ENCODE results near the gene MAGI2. TPM values are rescaled to one million over a fixed set of nuclear protein-coding genes. Genes with fewer than 3 reads are reported as not detected.

MAGI2 gene
- total RNA-seq, 3 donors from 2014 or later = 9.8 to 22.7 (median 20.2) TPM

DNA sequence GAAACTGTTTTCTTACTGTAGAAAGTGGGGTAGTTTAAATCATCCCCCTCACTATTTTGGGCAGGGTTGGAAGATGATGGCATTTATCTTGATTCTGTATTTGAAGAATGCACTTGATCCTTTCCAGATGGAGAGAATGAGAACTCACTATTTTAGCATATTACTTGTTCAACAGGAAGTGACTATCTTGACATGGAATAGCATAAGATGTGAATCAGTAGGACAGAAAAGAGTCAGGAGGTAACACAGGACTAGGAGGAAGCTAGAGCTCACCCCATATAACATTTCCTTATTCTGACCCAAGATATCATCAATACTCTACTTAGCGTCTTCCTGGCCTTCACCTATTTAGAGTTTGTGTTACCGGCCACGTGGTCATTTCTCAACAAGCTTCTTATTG, 1254.7 kb downstream of the MAGI2 start:
- Histone ChIP-seq H3K4me3 (no peak overlapping the region), H3K4me1 (no peaks in the 10 kb centered on the region), H3K27me3 (no peaks in the 10 kb centered on the region), H3K27ac (no peak overlapping the region), H3K9me3 (no peaks in the 10 kb centered on the region), H3K36me3 (no peaks in the 10 kb centered on the region)
- no peak for DNase-seq (ENCODE audit: low spot score in 2 of 2)
- intact Hi-C loops (cut with DNase I; ENCODE audit: low total_unique reads) = no loop called here
- TF ChIP-seq POLR2AphosphoS5 (IDR thresholded peaks at IDR 0.05) = no peak
- no peak for TF ChIP-seq POLR2A (IDR thresholded peaks at IDR 0.05)
- TF ChIP-seq, protein P1, sequence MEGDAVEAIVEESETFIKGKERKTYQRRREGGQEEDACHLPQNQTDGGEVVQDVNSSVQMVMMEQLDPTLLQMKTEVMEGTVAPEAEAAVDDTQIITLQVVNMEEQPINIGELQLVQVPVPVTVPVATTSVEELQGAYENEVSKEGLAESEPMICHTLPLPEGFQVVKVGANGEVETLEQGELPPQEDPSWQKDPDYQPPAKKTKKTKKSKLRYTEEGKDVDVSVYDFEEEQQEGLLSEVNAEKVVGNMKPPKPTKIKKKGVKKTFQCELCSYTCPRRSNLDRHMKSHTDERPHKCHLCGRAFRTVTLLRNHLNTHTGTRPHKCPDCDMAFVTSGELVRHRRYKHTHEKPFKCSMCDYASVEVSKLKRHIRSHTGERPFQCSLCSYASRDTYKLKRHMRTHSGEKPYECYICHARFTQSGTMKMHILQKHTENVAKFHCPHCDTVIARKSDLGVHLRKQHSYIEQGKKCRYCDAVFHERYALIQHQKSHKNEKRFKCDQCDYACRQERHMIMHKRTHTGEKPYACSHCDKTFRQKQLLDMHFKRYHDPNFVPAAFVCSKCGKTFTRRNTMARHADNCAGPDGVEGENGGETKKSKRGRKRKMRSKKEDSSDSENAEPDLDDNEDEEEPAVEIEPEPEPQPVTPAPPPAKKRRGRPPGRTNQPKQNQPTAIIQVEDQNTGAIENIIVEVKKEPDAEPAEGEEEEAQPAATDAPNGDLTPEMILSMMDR (IDR thresholded peaks at IDR 0.05) = no peak

DNA sequence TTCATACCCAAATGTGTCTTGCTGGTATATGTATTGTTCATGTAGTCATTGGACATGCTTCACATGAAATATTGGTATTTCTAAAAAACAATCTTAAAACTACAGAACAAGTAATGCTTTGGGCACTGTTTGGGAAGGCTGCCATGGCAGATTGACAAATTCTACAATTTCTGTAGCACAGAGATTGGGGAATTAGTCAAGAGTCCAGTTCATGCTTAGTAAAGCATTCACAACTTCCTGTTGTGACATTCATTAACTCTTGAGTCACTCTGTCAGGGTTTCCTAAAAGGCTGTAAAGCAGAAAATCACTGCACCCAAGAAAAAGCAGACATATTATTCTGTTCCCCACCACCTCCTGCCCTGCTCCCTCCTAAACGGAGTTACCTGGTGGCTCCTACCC, 1256.0 kb downstream of the MAGI2 start:
- intact Hi-C loops (cut with DNase I; ENCODE audit: low total_unique reads) = no loop called here
- H3K36me3 ChIP-seq = no peaks in the 10 kb centered on the region
- H3K27me3 ChIP-seq = no peaks in the 10 kb centered on the region
- no peaks in the 10 kb centered on the region for H3K9me3 ChIP-seq
- DNase-seq (ENCODE audit: low spot score in 2 of 2) = no peak
- H3K4me1 ChIP-seq = no peaks in the 10 kb centered on the region
- H3K4me3 ChIP-seq = no peak overlapping the region
- H3K27ac ChIP-seq = no peak overlapping the region
- no peak for TF ChIP-seq POLR2AphosphoS5 (IDR thresholded peaks at IDR 0.05)
- TF ChIP-seq, protein P1 (IDR thresholded peaks at IDR 0.05) = no peak
- no peak for TF ChIP-seq POLR2A (IDR thresholded peaks at IDR 0.05)

DNA sequence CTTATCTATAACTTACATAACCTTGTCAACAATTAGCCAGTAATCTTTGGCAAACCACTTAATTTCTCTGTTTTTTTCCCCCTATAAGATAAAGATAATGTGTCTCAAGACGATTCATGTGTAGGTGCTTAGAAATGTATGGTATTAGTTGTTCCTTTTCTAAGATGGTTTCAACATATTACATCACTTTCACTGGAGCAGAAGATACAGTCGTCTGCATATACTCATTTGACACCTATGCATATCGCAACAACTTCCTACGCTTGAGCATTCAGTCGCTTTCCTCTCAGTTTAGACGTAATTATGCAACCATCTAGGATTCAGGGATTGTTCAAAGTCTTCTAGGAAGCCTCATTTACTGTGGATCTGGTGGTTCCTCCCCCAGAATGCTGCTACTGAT, 1258.2 kb downstream of the MAGI2 start:
- no peak overlapping the region for H3K27ac ChIP-seq
- H3K27me3 ChIP-seq = no peaks in the 10 kb centered on the region
- no peaks in the 10 kb centered on the region for H3K36me3 ChIP-seq
- H3K9me3 ChIP-seq = no peaks in the 10 kb centered on the region
- no peaks in the 10 kb centered on the region for H3K4me1 ChIP-seq
- intact Hi-C loops (cut with DNase I; ENCODE audit: low total_unique reads) = no loop called here
- no peak overlapping the region for H3K4me3 ChIP-seq
- TF ChIP-seq POLR2A (IDR thresholded peaks at IDR 0.05) (no peak), POLR2AphosphoS5 (IDR thresholded peaks at IDR 0.05) (no peak)
- TF ChIP-seq, protein P1 (IDR thresholded peaks at IDR 0.05) = no peak
- no peak for DNase-seq (ENCODE audit: low spot score in 2 of 2)

DNA sequence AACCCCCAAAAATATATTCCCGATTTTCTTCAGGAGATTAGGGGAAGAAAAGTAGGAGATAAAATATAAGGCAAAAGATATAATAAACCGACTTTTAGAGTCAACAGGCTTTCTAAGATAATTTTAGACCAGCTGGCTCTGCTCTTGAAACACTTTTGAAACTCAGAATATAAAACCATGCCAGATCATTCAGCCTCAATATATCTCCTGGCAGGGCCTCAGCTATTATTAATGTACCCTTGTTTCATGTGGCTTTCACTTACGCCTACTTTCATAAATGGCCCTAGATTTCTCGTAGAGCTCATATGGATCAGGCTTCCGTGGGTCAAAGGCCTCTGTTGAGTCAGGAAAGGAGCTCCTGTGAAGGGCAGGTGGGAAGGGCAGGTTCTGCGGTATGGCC, 1258.9 kb downstream of the MAGI2 start:
- TF ChIP-seq POLR2A (IDR thresholded peaks at IDR 0.05) = no peak
- no peak for TF ChIP-seq POLR2AphosphoS5 (IDR thresholded peaks at IDR 0.05)
- TF ChIP-seq, protein P1 (IDR thresholded peaks at IDR 0.05) = no peak
- H3K27ac ChIP-seq = no peak overlapping the region
- H3K4me3 ChIP-seq = no peak overlapping the region
- no peaks in the 10 kb centered on the region for H3K27me3 ChIP-seq
- no peaks in the 10 kb centered on the region for H3K4me1 ChIP-seq
- no peak for DNase-seq (ENCODE audit: low spot score in 2 of 2)
- intact Hi-C loops (cut with DNase I; ENCODE audit: low total_unique reads) = no loop called here
- no peaks in the 10 kb centered on the region for H3K36me3 ChIP-seq
- no peaks in the 10 kb centered on the region for H3K9me3 ChIP-seq

DNA sequence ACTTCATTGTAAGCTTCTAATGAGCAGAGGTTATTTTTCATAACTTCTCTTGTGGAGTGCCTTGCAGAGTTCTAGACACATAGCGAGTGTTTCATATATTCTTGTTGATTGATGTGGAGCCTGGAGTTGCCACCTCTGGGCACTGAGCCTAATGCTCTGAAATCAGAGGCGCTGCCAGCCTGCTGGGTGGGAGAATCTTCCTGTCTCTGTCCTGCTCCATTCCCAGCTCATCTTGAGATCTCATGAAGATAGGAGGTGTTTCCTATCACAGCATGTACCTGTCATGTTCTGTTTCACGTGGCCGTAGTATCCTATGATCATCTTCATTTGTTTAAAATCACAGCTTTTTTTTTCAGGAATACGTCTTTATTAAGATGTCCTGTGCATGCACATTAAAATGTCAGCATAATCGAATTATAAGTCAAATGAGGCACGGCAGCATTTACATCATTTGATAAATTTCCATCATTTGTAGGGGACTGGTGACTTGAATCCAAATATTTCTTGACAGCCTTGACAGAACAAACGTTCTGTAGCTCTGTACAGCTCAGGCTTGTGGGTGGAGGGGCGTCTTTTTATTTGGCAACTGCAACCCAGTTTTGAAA, 1261.9 kb downstream of the MAGI2 start:
- no peak for DNase-seq (ENCODE audit: low spot score in 2 of 2)
- intact Hi-C loops (cut with DNase I; ENCODE audit: low total_unique reads) = no loop called here
- Histone ChIP-seq H3K36me3 (no peaks in the 10 kb centered on the region), H3K27ac (no peak overlapping the region), H3K4me1 (no peaks in the 10 kb centered on the region), H3K27me3 (no peaks in the 10 kb centered on the region), H3K9me3 (no peaks in the 10 kb centered on the region), H3K4me3 (no peak overlapping the region)
- TF ChIP-seq, protein P1 (IDR thresholded peaks at IDR 0.05) = no peak
- no peak for TF ChIP-seq POLR2A (IDR thresholded peaks at IDR 0.05)
- TF ChIP-seq POLR2AphosphoS5 (IDR thresholded peaks at IDR 0.05) = no peak

All from breast epithelium (tissue), 4 donors.